ENCODE results near the gene CDKN2AIP. TPM values are rescaled to one million over a fixed set of nuclear protein-coding genes. Genes with fewer than 3 reads are reported as not detected.
A peak's percentile ranks its signal among the peaks of the same experiment; 100 is the strongest.

CDKN2AIP gene
- total RNA-seq, 1 donor from 2014 or later = 13.2 TPM

GRCh38 chr4:183468210-183469095 lies 24.0 kb downstream of the CDKN2AIP start:
- no peaks in the 10 kb centered on the region for H3K36me3 Mint-ChIP-seq (ENCODE audit: unreplicated experiment)
- H3K4me3 Mint-ChIP-seq (ENCODE audit: unreplicated experiment) = no peak overlapping the region
- no peaks in the 10 kb centered on the region for H3K27me3 Mint-ChIP-seq (ENCODE audit: unreplicated experiment)
- H3K4me1 Mint-ChIP-seq (ENCODE audit: unreplicated experiment) = peaks cover 7% of the 10 kb centered on the region
- no peaks in the 10 kb centered on the region for H3K9me3 Mint-ChIP-seq (ENCODE audit: unreplicated experiment)
- no peak overlapping the region for H3K27ac Mint-ChIP-seq (ENCODE audit: unreplicated experiment)
- no peak for DNase-seq (ENCODE audit: extremely low spot score, unreplicated experiment)
- TF ChIP-seq, protein P1, sequence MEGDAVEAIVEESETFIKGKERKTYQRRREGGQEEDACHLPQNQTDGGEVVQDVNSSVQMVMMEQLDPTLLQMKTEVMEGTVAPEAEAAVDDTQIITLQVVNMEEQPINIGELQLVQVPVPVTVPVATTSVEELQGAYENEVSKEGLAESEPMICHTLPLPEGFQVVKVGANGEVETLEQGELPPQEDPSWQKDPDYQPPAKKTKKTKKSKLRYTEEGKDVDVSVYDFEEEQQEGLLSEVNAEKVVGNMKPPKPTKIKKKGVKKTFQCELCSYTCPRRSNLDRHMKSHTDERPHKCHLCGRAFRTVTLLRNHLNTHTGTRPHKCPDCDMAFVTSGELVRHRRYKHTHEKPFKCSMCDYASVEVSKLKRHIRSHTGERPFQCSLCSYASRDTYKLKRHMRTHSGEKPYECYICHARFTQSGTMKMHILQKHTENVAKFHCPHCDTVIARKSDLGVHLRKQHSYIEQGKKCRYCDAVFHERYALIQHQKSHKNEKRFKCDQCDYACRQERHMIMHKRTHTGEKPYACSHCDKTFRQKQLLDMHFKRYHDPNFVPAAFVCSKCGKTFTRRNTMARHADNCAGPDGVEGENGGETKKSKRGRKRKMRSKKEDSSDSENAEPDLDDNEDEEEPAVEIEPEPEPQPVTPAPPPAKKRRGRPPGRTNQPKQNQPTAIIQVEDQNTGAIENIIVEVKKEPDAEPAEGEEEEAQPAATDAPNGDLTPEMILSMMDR (IDR thresholded peaks at IDR 0.05) = no peak

GRCh38 chr4:183469285-183469684 lies 24.8 kb downstream of the CDKN2AIP start:
- H3K27ac Mint-ChIP-seq (ENCODE audit: unreplicated experiment) = no peak overlapping the region
- peaks cover 7% of the 10 kb centered on the region for H3K4me1 Mint-ChIP-seq (ENCODE audit: unreplicated experiment)
- no peak overlapping the region for H3K4me3 Mint-ChIP-seq (ENCODE audit: unreplicated experiment)
- no peak for DNase-seq (ENCODE audit: extremely low spot score, unreplicated experiment)
- TF ChIP-seq, protein P1 (IDR thresholded peaks at IDR 0.05) = no peak
- no peaks in the 10 kb centered on the region for H3K9me3 Mint-ChIP-seq (ENCODE audit: unreplicated experiment)
- H3K36me3 Mint-ChIP-seq (ENCODE audit: unreplicated experiment) = no peaks in the 10 kb centered on the region
- H3K27me3 Mint-ChIP-seq (ENCODE audit: unreplicated experiment) = no peaks in the 10 kb centered on the region

DNA sequence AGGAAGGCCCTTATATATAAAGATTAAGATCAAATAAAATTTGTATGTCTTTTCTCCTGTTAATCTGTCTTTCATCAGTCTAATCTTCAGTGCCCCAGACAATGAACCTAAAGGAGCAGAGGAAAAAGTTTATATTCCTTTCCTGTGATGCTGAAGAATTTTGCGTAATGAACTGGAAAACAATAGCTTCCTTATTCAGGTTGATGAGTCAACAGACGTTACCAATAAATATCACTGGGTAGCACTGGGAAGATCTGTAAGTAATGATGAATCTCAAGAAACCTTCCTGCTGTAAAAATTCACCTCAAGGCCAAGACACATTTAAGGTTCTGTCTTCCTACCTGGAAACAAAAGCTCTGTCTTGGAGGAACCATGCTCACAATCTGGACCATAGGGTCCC lies 25.5 kb downstream of the CDKN2AIP start:
- Mint-ChIP-seq H3K27ac (ENCODE audit: unreplicated experiment) (no peak overlapping the region), H3K4me1 (ENCODE audit: unreplicated experiment) (peaks cover 7% of the 10 kb centered on the region)

GRCh38 chr4:183470821-183471220 lies 26.4 kb downstream of the CDKN2AIP start:
- Mint-ChIP-seq H3K4me1 (ENCODE audit: unreplicated experiment) (peaks cover 7% of the 10 kb centered on the region), H3K4me3 (ENCODE audit: unreplicated experiment) (no peak overlapping the region), H3K36me3 (ENCODE audit: unreplicated experiment) (no peaks in the 10 kb centered on the region), H3K27me3 (ENCODE audit: unreplicated experiment) (no peaks in the 10 kb centered on the region), H3K27ac (ENCODE audit: unreplicated experiment) (no peak overlapping the region), H3K9me3 (ENCODE audit: unreplicated experiment) (no peaks in the 10 kb centered on the region)
- DNase-seq (ENCODE audit: extremely low spot score, unreplicated experiment) = no peak
- TF ChIP-seq, protein P1 (IDR thresholded peaks at IDR 0.05) = no peak

More for the DNA sequence above, 25.5 kb downstream of the CDKN2AIP start:
- DNase-seq (ENCODE audit: extremely low spot score, unreplicated experiment) = no peak
- no peaks in the 10 kb centered on the region for H3K9me3 Mint-ChIP-seq (ENCODE audit: unreplicated experiment)
- no peaks in the 10 kb centered on the region for H3K27me3 Mint-ChIP-seq (ENCODE audit: unreplicated experiment)
- no peak overlapping the region for H3K4me3 Mint-ChIP-seq (ENCODE audit: unreplicated experiment)
- H3K36me3 Mint-ChIP-seq (ENCODE audit: unreplicated experiment) = no peaks in the 10 kb centered on the region
- TF ChIP-seq, protein P1 (IDR thresholded peaks at IDR 0.05) = no peak

DNA sequence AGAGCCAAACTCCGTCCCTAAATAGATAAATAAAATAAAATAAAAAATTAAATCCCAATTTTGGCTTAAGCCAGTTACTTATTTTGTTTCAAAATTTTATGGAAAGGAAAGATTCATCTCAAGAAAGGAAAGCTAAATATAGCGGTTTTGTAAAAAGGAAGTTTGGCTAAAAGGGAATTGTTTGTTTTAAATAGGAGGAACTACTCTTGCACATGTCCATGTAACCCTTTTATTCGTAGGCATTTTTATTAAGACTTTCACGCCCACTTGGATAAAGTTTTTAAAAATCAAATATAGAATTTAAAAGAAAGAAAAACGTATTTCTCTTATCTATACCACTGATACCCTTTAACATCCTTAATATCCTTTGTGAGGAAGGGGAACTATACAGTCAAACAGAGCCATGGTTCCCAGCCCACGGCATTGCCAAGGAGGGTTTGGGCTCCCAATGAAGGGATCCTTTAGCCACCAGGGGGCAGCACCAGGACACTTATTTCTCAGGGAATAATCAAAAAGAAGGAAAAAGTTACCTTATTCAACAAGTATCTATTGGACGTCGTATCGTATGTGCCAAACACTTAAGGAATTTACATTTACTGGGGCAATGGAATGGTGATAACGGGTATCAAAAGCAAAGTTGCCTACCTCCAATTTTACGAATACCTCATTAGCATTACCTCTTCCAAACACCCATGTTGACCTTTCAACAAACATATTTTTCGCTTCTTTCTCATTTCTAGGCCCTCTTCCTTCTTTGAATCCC lies 27.7 kb downstream of the CDKN2AIP start:
- DNase-seq (ENCODE audit: extremely low spot score, unreplicated experiment) = peak; percentile 92
- Mint-ChIP-seq H3K4me1 (ENCODE audit: unreplicated experiment) (peaks cover 5% of the 10 kb centered on the region), H3K27ac (ENCODE audit: unreplicated experiment) (no peak overlapping the region), H3K36me3 (ENCODE audit: unreplicated experiment) (no peaks in the 10 kb centered on the region), H3K9me3 (ENCODE audit: unreplicated experiment) (no peaks in the 10 kb centered on the region), H3K4me3 (ENCODE audit: unreplicated experiment) (no peak overlapping the region), H3K27me3 (ENCODE audit: unreplicated experiment) (no peaks in the 10 kb centered on the region)
- TF ChIP-seq, protein P1 (IDR thresholded peaks at IDR 0.05) = peak; percentile 92
